Endothelial cell (in vitro differentiated cells): ENCODE results near the gene CDC14C. TPM values are rescaled to one million over a fixed set of nuclear protein-coding genes. Genes with fewer than 3 reads are reported as not detected.
A peak's percentile ranks its signal among the peaks of the same experiment; 100 is the strongest.

Experiments
- DNase-seq: peaks from one replicate; pipeline ENCODE4 v3.0.0; 2021; ENCODE audit warnings: low spot score
- H3K27ac Mint-ChIP-seq: one replicate; pipeline ENCODE4 v1.8.0; 2021; ENCODE audit warnings: mixed read lengths, inconsistent platforms; ENCODE audit not compliant: unreplicated experiment
- H3K27me3 Mint-ChIP-seq: one replicate; pipeline ENCODE4 v1.8.0; 2021; ENCODE audit warnings: mild to moderate bottlenecking, moderate library complexity, mixed read lengths, inconsistent platforms; ENCODE audit not compliant: unreplicated experiment
- H3K36me3 Mint-ChIP-seq: one replicate; pipeline ENCODE4 v1.8.0; 2021; ENCODE audit warnings: mild to moderate bottlenecking, low read depth, mixed read lengths, inconsistent platforms; ENCODE audit not compliant: unreplicated experiment
- H3K4me1 Mint-ChIP-seq: one replicate; pipeline ENCODE4 v1.8.0; 2021; ENCODE audit warnings: mild to moderate bottlenecking, mixed read lengths, inconsistent platforms; ENCODE audit not compliant: unreplicated experiment
- H3K4me3 Mint-ChIP-seq: one replicate; pipeline ENCODE4 v1.8.0; 2021; ENCODE audit warnings: mild to moderate bottlenecking, mixed read lengths, inconsistent platforms; ENCODE audit not compliant: unreplicated experiment
- H3K9me3 Mint-ChIP-seq: one replicate; pipeline ENCODE4 v1.8.0; 2021; ENCODE audit warnings: mixed read lengths, inconsistent platforms; ENCODE audit not compliant: unreplicated experiment
- CTCF ChIP-seq: fragments of 200-600 bp; sonication (generic); IDR thresholded peaks from one replicate; pipeline ENCODE4 v1.5.0; 2021; ENCODE audit warnings: antibody characterized with exemption; ENCODE audit not compliant: unreplicated experiment
- long read RNA-seq: library from polyadenylated mRNA; unstranded; transcript quantifications from one replicate; pipeline ENCODE4 v2.0.0, GENCODE V29; 2020; ENCODE audit not compliant: unreplicated experiment
- total RNA-seq: library from RNA; stranded (reverse); fragmentation: NEBNext Ultra II Directional; extraction: Animal tissue kit (Norgen Biotek cat#: 25700); gene quantifications from one replicate; pipeline ENCODE4 v1.2.1, GENCODE V29; 2021; ENCODE audit not compliant: unreplicated experiment

The CDC14C gene
- total RNA-seq: not detected
- long read RNA-seq: 0 reads

GRCh38 chr7:48924433-48924832, at the start of gene CDC14C:
Gene CDC14C (plus strand): TSS chr7:48924547. CDS start chr7:48924673, 126 bp downstream.
- Mint-ChIP-seq H3K27ac (no peak within 1 kb of the TSS), H3K4me3 (no peak within 1 kb of the TSS), H3K27me3 (no peaks in the 10 kb centered on the region), H3K9me3 (no peaks in the 10 kb centered on the region), H3K36me3 (no peaks in the 10 kb centered on the region), H3K4me1 (no peaks in the 10 kb centered on the region)
- no peak for TF ChIP-seq CTCF
- DNase-seq: no peak

- no peak for TF ChIP-seq CTCF
- no peak overlapping the region for H3K4me3 Mint-ChIP-seq
- H3K27me3 Mint-ChIP-seq: no peaks in the 10 kb centered on the region
- DNase-seq: peak; percentile 50
- H3K27ac Mint-ChIP-seq: no peak overlapping the region
- H3K36me3 Mint-ChIP-seq: no peaks in the 10 kb centered on the region
- no peaks in the 10 kb centered on the region for H3K4me1 Mint-ChIP-seq
- H3K9me3 Mint-ChIP-seq: no peaks in the 10 kb centered on the region
Observed at GRCh38 chr7:48875045-48875916, 49.1 kb upstream of the CDC14C start.

GRCh38 chr7:48876087-48876486, 48.3 kb upstream of the CDC14C start:
- Mint-ChIP-seq H3K4me3 (no peak overlapping the region), H3K9me3 (no peaks in the 10 kb centered on the region), H3K27me3 (no peaks in the 10 kb centered on the region), H3K27ac (no peak overlapping the region), H3K36me3 (no peaks in the 10 kb centered on the region), H3K4me1 (no peaks in the 10 kb centered on the region)
- no peak for TF ChIP-seq CTCF
- DNase-seq: no peak

- TF ChIP-seq CTCF: no peak
- H3K36me3 Mint-ChIP-seq: no peaks in the 10 kb centered on the region
Observed at GRCh38 chr7:48880851-48881250, 43.5 kb upstream of the CDC14C start.

GRCh38 chr7:48887500-48887899, 36.8 kb upstream of the CDC14C start:
- no peak overlapping the region for H3K27ac Mint-ChIP-seq
- H3K9me3 Mint-ChIP-seq: no peaks in the 10 kb centered on the region

More at GRCh38 chr7:48880851-48881250, 43.5 kb upstream of the CDC14C start:
- Mint-ChIP-seq H3K9me3 (no peaks in the 10 kb centered on the region), H3K4me1 (no peaks in the 10 kb centered on the region), H3K27ac (no peak overlapping the region), H3K4me3 (no peak overlapping the region), H3K27me3 (no peaks in the 10 kb centered on the region)
- no peak for DNase-seq

More at GRCh38 chr7:48887500-48887899, 36.8 kb upstream of the CDC14C start:
- TF ChIP-seq CTCF: no peak
- Mint-ChIP-seq H3K36me3 (no peaks in the 10 kb centered on the region), H3K4me1 (peaks cover 3% of the 10 kb centered on the region), H3K4me3 (no peak overlapping the region), H3K27me3 (no peaks in the 10 kb centered on the region)
- DNase-seq: no peak
